Gastroesophageal sphincter (tissue), 4 donors: Measurements from ENCODE around the gene CDCP2. TPM values are rescaled to one million over a fixed set of nuclear protein-coding genes. Genes with fewer than 3 reads are reported as not detected.

Experiments
- ATAC-seq: fragments of 150-250 bp; one replicate; pipeline ENCODE4 v1.9.1; 2016; ENCODE audit warnings: mild to moderate bottlenecking, moderate library complexity
- H3K27ac ChIP-seq, 4 donors: fragments of 200-600 bp; sonication (generic) in 3 of 4; 1 replicate in 3 of 4; 2 replicates in 1 of 4; pipeline ENCODE4 v1.5.1; 2016 to 2019
- H3K27me3 ChIP-seq: fragments of 200-600 bp; sonication (generic); one replicate; pipeline ENCODE4 v1.5.1; 2019
- H3K36me3 ChIP-seq, 2 donors: fragments of 200-600 bp; sonication (generic); one replicate each; pipeline ENCODE4 v1.5.1; 2019; ENCODE audit warnings: control low read depth in 1 of 2
- H3K4me1 ChIP-seq, 3 donors: fragments of 200-600 bp; sonication (generic); 1 replicate in 2 of 3; 2 replicates in 1 of 3; pipeline ENCODE4 v1.5.1; 2016 to 2019; ENCODE audit warnings: control low read depth in 2 of 3
- H3K4me3 ChIP-seq, 2 donors: fragments of 200-600 bp; sonication (generic); one replicate each; pipeline ENCODE4 v1.5.1; 2019; ENCODE audit warnings: mild to moderate bottlenecking in 1 of 2, moderate library complexity in 1 of 2
- H3K9me3 ChIP-seq, 3 donors: fragments of 200-600 bp; sonication (generic); one replicate each; pipeline ENCODE4 v1.5.1; 2017 to 2019; ENCODE audit warnings: control low read depth in 2 of 3
- CTCF ChIP-seq, 4 experiments: fragments of 200-600 bp in 2 of 4; fragments of 450-650 bp in 2 of 4; sonication (generic) in 1 of 4; IDR thresholded peaks; one replicate each; pipeline ENCODE4 v1.5.1; 2017 to 2019; ENCODE audit warnings: antibody characterized with exemption in 4 of 4, mild to moderate bottlenecking in 2 of 4, moderate library complexity in 2 of 4
- EP300 ChIP-seq: sonication (generic); formaldehyde crosslinking; IDR thresholded peaks from one replicate; pipeline ENCODE4 v1.6.1; 2017; ENCODE audit warnings: antibody characterized with exemption, mild to moderate bottlenecking
- POLR2A ChIP-seq, 2 donors: fragments of 450-650 bp; IDR thresholded peaks; one replicate each; pipeline ENCODE4 v1.6.1; 2017; ENCODE audit warnings: antibody characterized with exemption in 2 of 2, mild to moderate bottlenecking in 2 of 2, moderate library complexity in 1 of 2
- POLR2AphosphoS5 ChIP-seq: sonication (generic); formaldehyde crosslinking; IDR thresholded peaks from one replicate; pipeline ENCODE4 v1.6.1; 2017; ENCODE audit warnings: antibody characterized with exemption
- WGBS, 2 donors: methylation state at CpG; one replicate each; pipeline ENCODE4 v1.1.5; 2018; ENCODE audit warnings: low coverage in 1 of 2; 5-methylcytosine and 5-hydroxymethylcytosine counted together
- total RNA-seq, 4 donors: library from RNA; depleted of rRNA; stranded (reverse); fragments of >200 nt; gene quantifications; one replicate each; pipeline ENCODE4 v1.1.0, GENCODE V29; 2016

The CDCP2 gene
- total RNA-seq, 4 donors from 2014 or later: 0.13 to 0.23 TPM; not detected in 2

DNA sequence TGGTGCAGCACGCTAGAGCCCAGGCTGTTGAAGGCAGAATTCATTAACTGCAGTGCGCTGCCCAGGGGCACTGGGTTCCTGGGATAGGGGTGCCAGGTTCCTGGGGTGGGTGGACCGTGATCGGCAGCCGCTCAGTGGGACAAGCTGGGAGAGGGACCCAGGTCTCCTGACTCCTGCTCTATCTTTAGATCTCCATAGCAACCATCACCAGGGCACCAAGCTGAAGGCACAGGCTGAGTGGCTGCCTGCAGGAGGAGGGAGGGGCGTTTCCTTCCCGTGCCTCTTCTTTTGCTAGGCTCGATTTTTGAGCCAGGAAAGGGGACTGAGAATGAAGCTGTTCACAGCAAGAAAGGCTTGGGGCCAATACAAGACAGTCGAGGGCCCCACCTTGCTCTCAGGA is 20.9 kb upstream of the CDCP2 start:
- H3K9me3 ChIP-seq: no peaks in the 10 kb centered on the region
- peaks cover 0 to 46% of the 10 kb centered on the region in 2 donors for H3K36me3 ChIP-seq
- no peaks in the 10 kb centered on the region for H3K27me3 ChIP-seq
- H3K27ac ChIP-seq: no peak overlapping the region
- 80% methylated on average over 1 of the region's 9 CpGs; no CpG with 5 or more reads in 1 of the 2 donors for WGBS, 2 donors
- TF ChIP-seq CTCF (IDR thresholded peaks at IDR 0.05) (no peak), EP300 (no peak), POLR2A (IDR thresholded peaks at IDR 0.05) (no peak), POLR2AphosphoS5 (no peak)
- ATAC-seq: no peak
- no peak overlapping the region for H3K4me3 ChIP-seq
- peaks cover 0 to 3% (median 0%) of the 10 kb centered on the region in 3 donors for H3K4me1 ChIP-seq

DNA sequence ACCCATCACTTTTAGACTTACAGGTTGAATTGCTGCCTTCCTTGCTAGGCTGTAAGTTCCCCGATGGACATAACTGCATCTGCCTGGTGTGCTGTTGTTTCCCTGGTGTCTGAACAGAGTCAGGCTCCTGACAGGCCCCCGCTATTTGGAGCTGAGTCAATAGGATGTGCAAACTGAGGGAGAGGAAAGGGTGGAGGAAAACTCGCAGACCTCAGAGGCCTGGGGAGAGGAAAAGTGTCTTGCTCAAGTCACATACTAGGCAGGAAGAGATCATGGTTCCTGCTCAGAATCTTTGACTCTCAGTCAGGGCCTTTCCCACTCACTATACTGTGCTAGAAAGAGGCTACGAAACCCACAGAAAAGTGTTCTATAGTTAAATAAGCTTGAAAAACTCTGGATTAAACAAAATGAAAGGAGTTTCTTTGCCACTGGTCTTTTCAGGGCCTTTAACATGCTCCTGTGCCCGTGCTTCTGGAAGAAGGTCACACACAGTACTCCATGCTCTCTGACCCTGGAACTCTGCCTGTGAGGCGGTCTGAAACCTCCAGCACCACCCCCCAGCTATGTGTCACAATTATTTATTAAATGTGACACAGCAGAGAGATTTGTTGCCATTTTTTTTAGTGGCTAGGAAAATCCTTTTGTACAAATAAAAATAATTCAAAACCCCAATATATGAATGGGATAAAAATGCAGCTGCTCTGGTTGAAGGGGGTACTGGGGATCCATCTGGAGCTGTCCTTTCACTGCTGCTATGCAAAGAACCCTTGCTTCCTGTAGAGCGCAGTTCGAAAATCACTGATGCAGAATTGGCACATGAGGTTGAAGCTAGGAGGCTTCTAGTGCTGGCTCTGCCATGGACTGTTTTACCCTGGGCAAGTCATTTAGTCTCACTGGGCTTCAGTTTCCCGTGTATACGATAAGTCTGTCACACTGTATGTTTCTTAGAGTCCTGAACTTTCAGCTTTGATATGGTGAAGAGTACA is 20.1 kb upstream of the CDCP2 start:
- Histone ChIP-seq H3K9me3 (no peaks in the 10 kb centered on the region), H3K27me3 (no peaks in the 10 kb centered on the region), H3K27ac (no peak overlapping the region), H3K36me3 (peaks cover 0 to 38% of the 10 kb centered on the region in 2 donors), H3K4me3 (no peak overlapping the region), H3K4me1 (peaks cover 0 to 3% (median 0%) of the 10 kb centered on the region in 3 donors)
- whole genome bisulfite sequencing, 2 donors: 66 to 72% methylated on average over 4 to 8 of the region's 10 CpGs
- no peak for TF ChIP-seq POLR2A (IDR thresholded peaks at IDR 0.05)
- no peak for TF ChIP-seq POLR2AphosphoS5
- no peak for ATAC-seq

GRCh38 chr1:54171606-54172005 is 18.8 kb upstream of the CDCP2 start:
- Histone ChIP-seq H3K27ac (no peak overlapping the region), H3K4me3 (no peak overlapping the region), H3K27me3 (no peaks in the 10 kb centered on the region), H3K4me1 (peaks cover 0 to 3% (median 0%) of the 10 kb centered on the region in 3 donors), H3K36me3 (peaks cover 0 to 28% of the 10 kb centered on the region in 2 donors), H3K9me3 (no peaks in the 10 kb centered on the region)
- no peak for ATAC-seq
- TF ChIP-seq CTCF (IDR thresholded peaks at IDR 0.05) (no peak), EP300 (no peak), POLR2A (IDR thresholded peaks at IDR 0.05) (no peak), POLR2AphosphoS5 (no peak)
- 86 to 87% methylated on average over 5 to 6 of the region's 8 CpGs for WGBS, 2 donors

DNA sequence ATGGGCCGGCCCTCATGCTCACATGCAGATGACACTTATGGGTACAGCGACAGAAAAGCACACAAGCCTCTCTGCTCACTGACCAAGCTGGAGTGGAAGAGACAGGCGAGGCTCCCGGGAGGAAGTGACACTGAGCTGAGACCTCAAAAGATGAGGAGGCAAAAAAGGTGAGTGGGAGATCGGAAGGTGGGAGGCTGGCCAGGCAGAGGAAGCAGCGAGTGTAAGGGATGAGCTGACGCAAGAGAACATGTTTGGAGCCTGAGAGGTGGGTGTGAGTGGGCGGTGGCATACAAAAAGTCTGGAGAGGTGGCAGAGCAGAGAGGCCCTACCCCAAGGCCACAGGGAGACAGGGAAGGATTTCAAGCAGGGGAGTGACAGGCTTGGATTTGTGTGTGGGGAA is 18.2 kb upstream of the CDCP2 start:
- no peak for ATAC-seq
- H3K27me3 ChIP-seq: no peaks in the 10 kb centered on the region
- TF ChIP-seq POLR2AphosphoS5 (no peak), POLR2A (IDR thresholded peaks at IDR 0.05) (no peak), EP300 (no peak), CTCF (IDR thresholded peaks at IDR 0.05) (no peak)
- H3K27ac ChIP-seq: no peak overlapping the region
- H3K4me3 ChIP-seq: no peak overlapping the region
- H3K36me3 ChIP-seq: peaks cover 0 to 25% of the 10 kb centered on the region in 2 donors
- no peaks in the 10 kb centered on the region for H3K9me3 ChIP-seq
- 83 to 100% methylated on average over 3 to 6 of the region's 8 CpGs for WGBS, 2 donors
- peaks cover 0 to 3% (median 0%) of the 10 kb centered on the region in 3 donors for H3K4me1 ChIP-seq

DNA sequence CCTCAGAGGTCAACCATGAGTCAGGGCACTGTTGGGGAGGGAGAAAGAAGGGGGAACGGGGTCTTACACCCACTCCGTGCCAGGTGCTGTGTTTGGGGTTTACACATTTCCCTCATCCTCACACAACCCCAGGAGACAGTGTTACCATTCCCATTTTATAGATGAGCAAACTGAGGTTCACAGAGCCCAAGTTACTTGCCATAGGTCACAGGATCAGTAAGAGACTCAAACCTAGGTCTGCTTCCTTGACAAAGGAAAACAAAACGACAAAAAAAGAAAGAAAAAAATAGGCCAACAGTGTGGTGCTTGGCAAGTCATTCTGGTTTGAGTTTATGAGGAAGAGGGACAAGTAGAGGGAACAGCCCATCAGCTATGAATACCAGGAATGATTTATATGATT is 16.3 kb upstream of the CDCP2 start:
- Histone ChIP-seq H3K4me1 (peaks cover 0 to 3% (median 0%) of the 10 kb centered on the region in 3 donors), H3K27me3 (no peaks in the 10 kb centered on the region), H3K4me3 (no peak overlapping the region), H3K36me3 (peaks cover 0 to 14% of the 10 kb centered on the region in 2 donors), H3K27ac (no peak overlapping the region), H3K9me3 (no peaks in the 10 kb centered on the region)
- ATAC-seq: no peak
- TF ChIP-seq POLR2A (IDR thresholded peaks at IDR 0.05) (no peak), EP300 (no peak), CTCF (IDR thresholded peaks at IDR 0.05) (no peak), POLR2AphosphoS5 (no peak)
- WGBS, 2 donors: 63 to 69% methylated on average over 1 to 3 of the region's 3 CpGs
